Activated T-cell treated with anti-CD3 and anti-CD28 coated beads, Interleukin-2, amount 50 U/mL, for 48 hours (primary cell): ENCODE results near the gene SRRT.

ENCODE experiments used
- DNase-seq, 2 experiments: peaks; one replicate each; pipeline ENCODE4 v3.0.0-alpha.2; 2020

SRRT gene

GRCh38 chr7:100882785-100883526 is 8.1 kb downstream of the SRRT start:
- no peak for DNase-seq

GRCh38 chr7:100884736-100885439 is 10.0 kb downstream of the SRRT start:
- no peak for DNase-seq

- DNase-seq: no peak
Measured at GRCh38 chr7:100885440-100886141, 10.7 kb downstream of the SRRT start.

- DNase-seq: no peak
Measured at GRCh38 chr7:100886142-100886935, 11.4 kb downstream of the SRRT start.

GRCh38 chr7:100886936-100887515 is 12.1 kb downstream of the SRRT start:
- no peak for DNase-seq

GRCh38 chr7:100887516-100888290 is 12.8 kb downstream of the SRRT start:
- peak; percentile 63 to 65 for DNase-seq

- peak in 1 of 2 experiments; percentile 44 for DNase-seq
Measured at GRCh38 chr7:100888291-100888987, 13.5 kb downstream of the SRRT start.

GRCh38 chr7:100888988-100889750 is 14.3 kb downstream of the SRRT start, which contains the start of gene UFSP1:
Gene UFSP1, minus strand, starts transcription at chr7:100889715. Its CDS starts 444 bp downstream, at chr7:100889271.
- DNase-seq: no peak

- peak in 1 of 2 experiments; percentile 27 for DNase-seq
Measured at GRCh38 chr7:100890653-100891567, 16.0 kb downstream of the SRRT start.

GRCh38 chr7:100891568-100892247 is 16.8 kb downstream of the SRRT start:
- no peak for DNase-seq

GRCh38 chr7:100892364-100893317 is 17.7 kb downstream of the SRRT start:
- no peak for DNase-seq

- DNase-seq: no peak
Measured at GRCh38 chr7:100893318-100893895, 18.5 kb downstream of the SRRT start.

GRCh38 chr7:100893910-100894721 is 19.2 kb downstream of the SRRT start:
- no peak for DNase-seq

- peak; percentile 80 for DNase-seq
Measured at GRCh38 chr7:100894860-100895700, 20.2 kb downstream of the SRRT start.

- no peak for DNase-seq
Measured at GRCh38 chr7:100895701-100895955, 20.7 kb downstream of the SRRT start, which contains the start of gene ACHE. Gene ACHE, minus strand, starts transcription at chr7:100895888. Its CDS starts 1,656 bp downstream, at chr7:100894232.
